H1 (cell line): ENCODE data around the gene KLF5. TPM values are rescaled to one million over a fixed set of nuclear protein-coding genes. Genes with fewer than 3 reads are reported as not detected.

Source experiments
- CTCF ChIA-PET: fragments of 300-600 bp; sonication (Branson Sonifier 250); formaldehyde crosslinking; loops from one replicate; lab custom pipeline; 2021; ENCODE audit not compliant: partially characterized antibody; lab: Charles Lee
- POLR2A ChIA-PET: fragments of 300-600 bp; sonication (Branson Sonifier 250); formaldehyde crosslinking; loops from one replicate; lab custom pipeline; 2021; ENCODE audit warnings: inconsistent platforms; ENCODE audit not compliant: partially characterized antibody; lab: Charles Lee
- DNase-seq, 2 experiments: peaks; one replicate each; pipeline versions ENCODE4 v3.0.0 to v3.0.0-alpha.2; 2010 to 2022; ENCODE audit warnings: low spot score in 2 of 2, low read depth in 1 of 2, mixed read lengths in 1 of 2
- FAIRE-seq: peaks from 2 replicates; lab custom pipeline; 2011; peaks lifted over from hg19 to GRCh38; lab: Jason Lieb, UNC
- H2AFZ ChIP-seq: 2 replicates; pipeline ENCODE4 v1.8.1; 2012; ENCODE audit warnings: low read length, inconsistent platforms
- H2AK5ac ChIP-seq: 2 replicates; pipeline ENCODE4 v1.6.1; 2013; ENCODE audit warnings: low read depth, low read length
- H2BK120ac ChIP-seq: replicated peaks from 2 replicates; pipeline ENCODE3; 2013; ENCODE audit warnings: low read depth, low read length, inconsistent platforms
- H2BK12ac ChIP-seq: 2 replicates; pipeline ENCODE4 v1.6.1; 2013; ENCODE audit warnings: low read depth, low read length
- H2BK15ac ChIP-seq: 2 replicates; pipeline ENCODE4 v1.6.1; 2013; ENCODE audit warnings: low read length
- H2BK20ac ChIP-seq: 2 replicates; pipeline ENCODE4 v1.6.1; 2013; ENCODE audit warnings: low read length
- H2BK5ac ChIP-seq: 2 replicates; pipeline ENCODE4 v1.6.1; 2013; ENCODE audit warnings: low read depth, low read length
- H3K14ac ChIP-seq: 2 replicates; pipeline ENCODE4 v1.6.1; 2013; ENCODE audit warnings: inconsistent platforms; ENCODE audit not compliant: insufficient read length
- H3K18ac ChIP-seq: 2 replicates; pipeline ENCODE4 v1.6.1; 2013; ENCODE audit warnings: low read length; ENCODE audit errors: extremely low read depth
- H3K23ac ChIP-seq: 2 replicates; pipeline ENCODE4 v1.6.1; 2013; ENCODE audit warnings: inconsistent platforms; ENCODE audit not compliant: insufficient read length
- H3K23me2 ChIP-seq: 2 replicates; pipeline ENCODE4 v1.6.1; 2013; ENCODE audit warnings: low read depth, low read length
- H3K27ac ChIP-seq: 2 replicates; pipeline ENCODE4 v1.6.1; 2011; ENCODE audit warnings: low read depth, low read length, inconsistent platforms
- H3K27me3 ChIP-seq, 4 experiments: replicated peaks in 1 of 4; 1 replicate in 1 of 4; 2 replicates in 3 of 4; pipeline versions ENCODE4 v1.6.1 to v1.8.1; 2011 to 2013; ENCODE audit warnings: low read length in 3 of 4, mild to moderate bottlenecking in 3 of 4, inconsistent platforms in 2 of 4, mixed read lengths in 2 of 4, moderate library complexity in 1 of 4; ENCODE audit not compliant: control insufficient read depth in 3 of 4, insufficient read depth in 3 of 4; ENCODE audit errors: extremely low read depth in 1 of 4
- H3K36me3 ChIP-seq, 4 experiments: 2 replicates each; pipeline versions ENCODE4 v1.6.1 to v1.8.1; 2011 to 2013; ENCODE audit warnings: mild to moderate bottlenecking in 4 of 4, low read length in 3 of 4, moderate library complexity in 2 of 4, control low read depth in 1 of 4, inconsistent platforms in 1 of 4; ENCODE audit not compliant: insufficient read depth in 4 of 4, control insufficient read depth in 2 of 4
- H3K4ac ChIP-seq: replicated peaks from 2 replicates; pipeline ENCODE3; 2013; ENCODE audit warnings: low read length, low read depth, mixed read lengths, inconsistent platforms; ENCODE audit not compliant: insufficient read length
- H3K4me1 ChIP-seq, 4 experiments: replicated peaks in 1 of 4; 1 replicate in 1 of 4; 2 replicates in 3 of 4; pipeline versions ENCODE4 v1.6.1 to v1.8.1; 2011 to 2013; ENCODE audit warnings: low read length in 3 of 4, inconsistent platforms in 2 of 4, mixed read lengths in 1 of 4; ENCODE audit not compliant: insufficient read depth in 4 of 4, control insufficient read depth in 3 of 4
- H3K4me2 ChIP-seq, 2 experiments: 2 replicates each; pipeline versions ENCODE4 v1.6.1 to v1.8.1; 2011 to 2013; ENCODE audit warnings: low read depth in 2 of 2, low read length in 2 of 2, control low read depth in 1 of 2, inconsistent platforms in 1 of 2, mild to moderate bottlenecking in 1 of 2; ENCODE audit not compliant: insufficient read depth in 1 of 2
- H3K4me3 ChIP-seq, 4 experiments: fragments of 200-600, 300-600 bp in 1 of 4; sonication (generic), shearing (Covaris generic), sonication (Bioruptor Twin) in 1 of 4; 2 replicates each; pipeline versions ENCODE4 v1.5.1 to v1.8.1; 2011 to 2016; ENCODE audit warnings: low read length in 4 of 4, low read depth in 3 of 4, control low read depth in 2 of 4, inconsistent platforms in 2 of 4, mild to moderate bottlenecking in 2 of 4, mixed read lengths in 1 of 4, moderate library complexity in 1 of 4; ENCODE audit not compliant: insufficient read depth in 2 of 4; ENCODE audit errors: extremely low read depth in 1 of 4
- H3K56ac ChIP-seq: replicated peaks from 2 replicates; pipeline ENCODE3; 2013; ENCODE audit warnings: low read depth, mild to moderate bottlenecking, mixed read lengths, low read length, inconsistent platforms; ENCODE audit not compliant: insufficient read length
- H3K79me1 ChIP-seq: 2 replicates; pipeline ENCODE4 v1.6.1; 2013; ENCODE audit warnings: low read depth, low read length, control low read depth
- H3K79me2 ChIP-seq, 2 experiments: 2 replicates each; pipeline versions ENCODE4 v1.6.1 to v1.8.1; 2012 to 2013; ENCODE audit warnings: low read length in 2 of 2, mild to moderate bottlenecking in 2 of 2, inconsistent platforms in 1 of 2; ENCODE audit not compliant: insufficient read depth in 2 of 2, control insufficient read depth in 1 of 2
- H3K9ac ChIP-seq, 4 experiments: replicated peaks in 1 of 4; 1 replicate in 1 of 4; 2 replicates in 3 of 4; pipeline versions ENCODE4 v1.6.1 to v1.8.1; 2011 to 2013; ENCODE audit warnings: low read depth in 3 of 4, low read length in 3 of 4, control low read depth in 2 of 4, mild to moderate bottlenecking in 2 of 4, moderate library complexity in 2 of 4, inconsistent platforms in 1 of 4; ENCODE audit errors: extremely low read depth in 1 of 4
- H3K9me3 ChIP-seq, 2 experiments: 2 replicates each; pipeline versions ENCODE4 v1.6.1 to v1.8.1; 2012 to 2013; ENCODE audit warnings: mild to moderate bottlenecking in 2 of 2, moderate library complexity in 2 of 2, control low read depth in 1 of 2, inconsistent platforms in 1 of 2, low read depth in 1 of 2, low read length in 1 of 2, mixed read lengths in 1 of 2; ENCODE audit not compliant: insufficient read depth in 2 of 2
- H4K20me1 ChIP-seq, 2 experiments: replicated peaks in 1 of 2; 2 replicates each; pipeline versions ENCODE3 to v1.8.1; 2011 to 2013; ENCODE audit warnings: inconsistent platforms in 2 of 2, low read length in 2 of 2, mild to moderate bottlenecking in 1 of 2; ENCODE audit not compliant: insufficient read depth in 2 of 2, control insufficient read depth in 1 of 2
- H4K5ac ChIP-seq: 2 replicates; pipeline ENCODE4 v1.6.1; 2013; ENCODE audit warnings: low read length, low read depth, mixed read lengths, inconsistent platforms; ENCODE audit not compliant: insufficient read length
- H4K8ac ChIP-seq: 2 replicates; pipeline ENCODE4 v1.8.0; 2013; ENCODE audit warnings: mild to moderate bottlenecking, moderate library complexity, low read length, inconsistent platforms; ENCODE audit not compliant: insufficient read depth; ENCODE audit errors: extremely low read depth
- H4K91ac ChIP-seq: replicated peaks from 2 replicates; pipeline ENCODE3; 2013; ENCODE audit warnings: low read length, mixed read lengths, inconsistent platforms; ENCODE audit not compliant: insufficient read length
- BRCA1 ChIP-seq: IDR thresholded peaks from 2 replicates; pipeline ENCODE4 v1.6.1; 2012; ENCODE audit warnings: low read depth, low read length, improper control_type of control experiment
- CHD1 ChIP-seq: IDR thresholded peaks from 2 replicates; pipeline ENCODE4 v1.6.1; 2012; ENCODE audit warnings: low read depth, low read length, improper control_type of control experiment
- E2F6 ChIP-seq: IDR thresholded peaks from 2 replicates; pipeline ENCODE4 v1.6.1; 2012; ENCODE audit warnings: inconsistent platforms
- JUND ChIP-seq: IDR thresholded peaks from 2 replicates; pipeline ENCODE4 v1.6.1; 2011; ENCODE audit warnings: mild to moderate bottlenecking, improper control_type of control experiment, low read length
- KDM1A ChIP-seq: fragments of 200-600, 300-600 bp; sonication (generic); IDR thresholded peaks from 2 replicates; pipeline ENCODE4 v1.7.1; 2016; ENCODE audit warnings: mild to moderate bottlenecking, low read length, borderline replicate concordance
- KDM4A ChIP-seq: IDR thresholded peaks from one replicate; pipeline ENCODE4 v1.7.1; 2012; ENCODE audit warnings: low read depth, mild to moderate bottlenecking, moderate library complexity, low read length, inconsistent platforms; ENCODE audit not compliant: severe bottlenecking
- MAX ChIP-seq: IDR thresholded peaks from 2 replicates; pipeline ENCODE4 v1.6.1; 2012; ENCODE audit warnings: inconsistent platforms
- POLR2AphosphoS5 ChIP-seq: IDR thresholded peaks from 2 replicates; pipeline ENCODE4 v1.6.1; 2011; ENCODE audit warnings: low read depth, low read length
- POU5F1 ChIP-seq: IDR thresholded peaks from 2 replicates; pipeline ENCODE4 v1.6.1; 2011; ENCODE audit warnings: low read depth, mild to moderate bottlenecking, low read length, moderate library complexity
- SIRT6 ChIP-seq: IDR thresholded peaks from one replicate; pipeline ENCODE4 v1.7.1; 2012; ENCODE audit warnings: low read length, inconsistent platforms
- SP1 ChIP-seq: IDR thresholded peaks from 2 replicates; pipeline ENCODE4 v1.6.1; 2011; ENCODE audit warnings: low read depth, low read length
- TAF1 ChIP-seq: IDR thresholded peaks from 2 replicates; pipeline ENCODE4 v1.6.1; 2011; ENCODE audit warnings: mild to moderate bottlenecking, low read depth, low read length
- TEAD4 ChIP-seq: IDR thresholded peaks from 2 replicates; pipeline ENCODE4 v1.6.1; 2012; ENCODE audit warnings: low read depth, low read length, inconsistent platforms, mixed read lengths
- WGBS, 2 experiments: shearing (Covaris generic) in 1 of 2; methylation state at CpG; one replicate each; pipeline versions ENCODE4 v1.1.6 to v1.1.7; 2013 to 2015; ENCODE audit warnings: low lambda C conversion rate in 2 of 2, mixed read lengths in 2 of 2, inconsistent platforms in 1 of 2, low coverage in 1 of 2, missing lambda C conversion rate in 1 of 2; ENCODE audit not compliant: insufficient replicate concordance in 2 of 2, insufficient coverage in 1 of 2, insufficient read length in 1 of 2; ENCODE audit errors: extremely low coverage in 1 of 2, missing lambda C conversion rate in 1 of 2; 5-methylcytosine and 5-hydroxymethylcytosine counted together
- polyA plus RNA-seq, 7 experiments: library from polyadenylated mRNA; depleted of rRNA in 3 of 7; stranded (reverse) in 5 of 7; unstranded in 2 of 7; fragments of >200 nt in 5 of 7; fragments of 200-250 nt in 2 of 7; gene quantifications; 1 replicate in 5 of 7; 2 replicates in 1 of 7; 4 replicates in 1 of 7; pipeline versions ENCODE4 v1.2.1 to v1.2.3, GENCODE V29; 2011 to 2013; ENCODE audit warnings: missing spikeins in 2 of 7, mixed read lengths in 2 of 7
- total RNA-seq: library from RNA; stranded (reverse); fragmentation: NEBNext Ultra II Directional; extraction: Animal tissue kit (Norgen Biotek cat#: 25700); gene quantifications from 2 replicates; pipeline ENCODE4 v1.2.1, GENCODE V29; 2021

The KLF5 gene
- total and polyA plus RNA-seq, 2 of the 8 experiments (the other 6 are each of a cell fraction or from before 2014, with no cell fraction given) = 1.2 to 2.3 TPM

- POLR2A ChIA-PET = no interaction called here
These were observed 43.0 kb upstream of the KLF5 start for GRCh38 chr13:73015805-73016204.

More at GRCh38 chr13:73015805-73016204, 43.0 kb upstream of the KLF5 start:
- Histone ChIP-seq H3K4ac (no peak overlapping the region), H2BK120ac (no peak overlapping the region), H3K14ac (no peak overlapping the region), H4K91ac (no peak overlapping the region), H3K4me1 (no peaks in the 10 kb centered on the region), H4K8ac (no peak overlapping the region), H3K23me2 (no peaks in the 10 kb centered on the region), H3K9ac (no peak overlapping the region), H3K36me3 (no peaks in the 10 kb centered on the region), H3K4me3 (no peak overlapping the region), H3K79me1 (no peaks in the 10 kb centered on the region), H3K9me3 (no peaks in the 10 kb centered on the region), H3K56ac (no peak overlapping the region), H3K23ac (no peak overlapping the region), H2BK12ac (no peak overlapping the region), H3K27ac (no peak overlapping the region), H2BK20ac (no peak overlapping the region), H4K20me1 (no peaks in the 10 kb centered on the region), H2AFZ (no peak overlapping the region), H4K5ac (no peak overlapping the region), H2AK5ac (no peak overlapping the region), H3K4me2 (no peak overlapping the region), H3K18ac (no peak overlapping the region), H3K79me2 (no peaks in the 10 kb centered on the region), H2BK5ac (no peak overlapping the region), H2BK15ac (no peak overlapping the region), H3K27me3 (no peaks in the 10 kb centered on the region)
- WGBS, 2 experiments = 100% methylated on average over 1 of the region's 1 CpG; no CpG with 5 or more reads in 1 of the 2 experiments
- TF ChIP-seq POLR2AphosphoS5 (no peak), JUND (no peak), E2F6 (no peak), MAX (no peak), KDM4A (no peak), CHD1 (no peak), KDM1A (no peak), SIRT6 (no peak), BRCA1 (no peak), TEAD4 (no peak), POU5F1 (no peak), TAF1 (no peak), SP1 (no peak)
- DNase-seq (no peak), FAIRE-seq (no peak)
- CTCF ChIA-PET = no interaction called here
